HG03135 (cell line): ENCODE data around the gene RNF114.
"Not testable (repeated sequence)": the region's sequence is repeated elsewhere in the genome, so short reads cannot be mapped to it uniquely, and the experiment has no call there.

Source experiments
- ATAC-seq: cut with Tn5 transposase; IDR thresholded peaks from one replicate; pipeline ENCODE4 v1.9.1; 2021; ENCODE audit warnings: mild to moderate bottlenecking, moderate library complexity; ENCODE audit not compliant: unreplicated experiment

The RNF114 gene

DNA sequence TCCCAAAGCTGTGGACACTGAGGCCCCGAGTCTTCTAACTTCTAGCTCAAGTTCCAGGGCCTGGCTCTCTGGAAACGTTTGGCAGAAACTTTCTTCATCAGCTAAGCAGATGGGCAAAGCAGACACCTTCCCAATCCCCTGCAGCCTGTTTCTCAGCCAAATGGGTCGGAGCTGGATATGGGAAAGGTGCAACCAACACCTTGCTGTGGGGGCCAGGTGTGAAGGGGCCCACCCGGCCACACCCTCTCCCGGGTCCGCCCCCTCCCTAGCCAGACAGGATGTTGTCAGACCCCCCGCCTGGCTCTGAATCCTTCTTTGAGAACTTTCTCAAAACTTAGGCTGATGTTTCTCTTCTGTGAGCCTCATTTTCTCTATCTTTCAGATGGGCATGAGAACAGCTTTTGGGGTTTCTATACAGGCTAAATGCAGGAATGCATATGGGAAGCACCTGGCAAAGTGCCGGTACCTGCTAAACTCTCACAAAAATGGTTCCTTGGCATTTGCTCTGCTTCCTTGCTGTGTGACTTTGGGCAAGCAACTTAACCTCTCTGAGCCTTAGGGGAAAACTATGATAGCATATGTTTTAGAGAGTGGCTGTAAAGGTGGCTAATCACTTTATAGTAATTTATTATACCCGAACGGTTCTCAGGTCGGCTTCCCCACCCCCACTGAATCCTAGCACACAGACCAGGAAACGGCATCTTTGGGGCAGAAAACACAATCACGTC is 48.4 kb downstream of the RNF114 start:
- ATAC-seq, result no peak

DNA sequence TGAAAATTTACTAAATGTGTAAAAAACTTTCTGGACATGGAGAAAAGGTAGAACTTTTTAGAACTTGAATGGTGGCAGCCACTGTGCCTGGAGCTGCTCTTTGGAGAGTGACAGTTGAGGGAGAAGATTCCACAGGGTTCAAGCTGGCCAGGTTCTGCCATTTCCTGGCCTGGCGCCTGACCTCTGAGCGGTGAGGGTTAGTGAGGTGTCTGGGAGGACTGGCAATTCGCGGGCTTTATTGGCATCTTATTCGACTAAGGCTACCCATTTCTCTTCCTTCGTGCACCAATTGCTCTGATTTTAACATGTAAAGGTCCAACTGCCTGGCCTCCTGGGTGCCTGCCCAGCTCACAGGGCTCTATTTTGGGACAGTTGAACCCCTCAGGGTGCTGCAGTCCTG is 49.0 kb downstream of the RNF114 start:
- ATAC-seq, result no peak

DNA sequence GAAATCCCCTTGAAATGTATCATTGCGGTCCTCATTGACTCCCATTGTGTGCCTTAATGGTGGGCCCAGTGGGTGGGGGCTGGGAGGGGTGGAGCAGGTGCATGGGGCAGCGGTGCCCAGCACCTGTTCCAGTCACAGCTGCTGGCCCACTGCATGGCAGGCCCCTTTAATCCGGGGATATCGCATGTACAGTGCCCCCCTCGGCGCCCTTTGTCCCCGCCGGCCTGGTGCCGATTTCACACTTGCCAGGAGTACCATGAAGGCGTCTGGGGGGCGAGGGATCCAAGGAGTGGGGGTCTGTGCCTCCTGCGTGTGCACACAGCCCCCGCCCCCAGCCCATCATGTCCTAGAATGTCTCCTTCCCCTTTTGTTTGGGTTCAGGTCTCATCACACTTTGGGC is 49.4 kb downstream of the RNF114 start:
- no peak for ATAC-seq

DNA sequence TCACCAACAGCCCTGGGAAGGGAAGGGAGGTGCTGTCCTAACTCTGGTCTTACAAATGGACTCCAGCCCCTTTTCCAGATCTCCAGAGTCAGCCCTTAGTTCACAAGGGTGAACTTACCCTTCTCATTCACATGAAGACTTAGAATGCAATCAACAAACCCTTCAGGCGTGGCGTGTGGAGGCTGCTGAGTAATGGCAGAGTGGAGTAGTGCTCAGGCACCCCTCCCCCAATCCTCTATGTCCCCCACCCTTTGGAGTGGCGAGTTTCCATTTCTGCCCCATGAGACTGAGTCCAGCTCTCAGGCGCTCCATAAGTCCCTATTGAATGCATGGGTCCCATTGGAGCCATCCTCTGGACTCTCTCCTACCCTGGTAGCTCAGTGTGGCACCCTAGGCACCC is 49.9 kb downstream of the RNF114 start:
- no peak for ATAC-seq

DNA sequence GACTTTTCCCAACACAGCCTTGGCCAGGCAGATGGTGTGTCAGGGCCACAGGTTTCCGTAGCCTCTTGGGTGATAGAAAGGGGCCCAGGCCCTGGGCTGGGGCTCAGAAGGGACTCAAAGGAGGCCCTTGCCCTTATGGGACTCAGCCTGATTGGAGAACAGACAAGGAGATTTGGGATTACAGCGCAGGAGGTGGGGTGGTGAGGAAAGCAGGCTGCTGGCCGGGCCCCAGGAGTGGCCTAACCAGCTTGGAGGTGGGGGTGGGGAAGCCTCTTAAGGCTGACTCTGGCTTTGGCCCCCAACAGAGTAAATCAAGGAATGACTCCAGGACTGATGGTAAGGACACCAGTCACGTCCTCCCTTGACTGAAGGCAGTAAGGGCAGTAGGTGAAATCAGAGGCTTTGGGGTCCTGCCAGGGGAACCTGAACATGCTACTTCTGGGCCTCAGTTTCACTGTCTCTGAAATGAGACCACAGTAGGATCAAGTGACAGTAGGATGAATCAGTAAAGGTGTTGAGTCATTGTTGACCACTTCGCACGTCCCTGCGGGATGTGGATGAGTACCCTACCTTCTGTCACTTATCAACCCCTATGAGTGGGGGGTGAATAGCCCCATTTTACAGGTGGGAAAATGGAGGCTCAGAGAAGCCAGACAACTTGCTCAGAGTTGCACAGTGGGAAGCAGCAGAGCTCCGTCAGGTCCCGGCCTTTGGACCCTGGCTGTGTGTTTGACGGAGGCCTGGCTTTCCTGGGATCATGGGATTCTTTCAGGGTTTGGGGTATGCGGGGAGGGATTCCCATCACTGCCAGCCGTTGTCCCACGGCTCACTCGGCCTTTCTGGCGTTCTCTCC is 51.0 kb downstream of the RNF114 start:
- no peak for ATAC-seq

DNA sequence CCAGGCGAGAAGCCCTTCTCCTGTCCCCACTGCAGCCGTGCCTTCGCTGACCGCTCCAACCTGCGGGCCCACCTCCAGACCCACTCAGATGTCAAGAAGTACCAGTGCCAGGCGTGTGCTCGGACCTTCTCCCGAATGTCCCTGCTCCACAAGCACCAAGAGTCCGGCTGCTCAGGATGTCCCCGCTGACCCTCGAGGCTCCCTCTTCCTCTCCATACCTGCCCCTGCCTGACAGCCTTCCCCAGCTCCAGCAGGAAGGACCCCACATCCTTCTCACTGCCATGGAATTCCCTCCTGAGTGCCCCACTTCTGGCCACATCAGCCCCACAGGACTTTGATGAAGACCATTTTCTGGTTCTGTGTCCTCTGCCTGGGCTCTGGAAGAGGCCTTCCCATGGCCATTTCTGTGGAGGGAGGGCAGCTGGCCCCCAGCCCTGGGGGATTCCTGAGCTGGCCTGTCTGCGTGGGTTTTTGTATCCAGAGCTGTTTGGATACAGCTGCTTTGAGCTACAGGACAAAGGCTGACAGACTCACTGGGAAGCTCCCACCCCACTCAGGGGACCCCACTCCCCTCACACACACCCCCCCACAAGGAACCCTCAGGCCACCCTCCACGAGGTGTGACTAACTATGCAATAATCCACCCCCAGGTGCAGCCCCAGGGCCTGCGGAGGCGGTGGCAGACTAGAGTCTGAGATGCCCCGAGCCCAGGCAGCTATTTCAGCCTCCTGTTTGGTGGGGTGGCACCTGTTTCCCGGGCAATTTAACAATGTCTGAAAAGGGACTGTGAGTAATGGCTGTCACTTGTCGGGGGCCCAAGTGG is 51.9 kb downstream of the RNF114 start:
- no peak for ATAC-seq

DNA sequence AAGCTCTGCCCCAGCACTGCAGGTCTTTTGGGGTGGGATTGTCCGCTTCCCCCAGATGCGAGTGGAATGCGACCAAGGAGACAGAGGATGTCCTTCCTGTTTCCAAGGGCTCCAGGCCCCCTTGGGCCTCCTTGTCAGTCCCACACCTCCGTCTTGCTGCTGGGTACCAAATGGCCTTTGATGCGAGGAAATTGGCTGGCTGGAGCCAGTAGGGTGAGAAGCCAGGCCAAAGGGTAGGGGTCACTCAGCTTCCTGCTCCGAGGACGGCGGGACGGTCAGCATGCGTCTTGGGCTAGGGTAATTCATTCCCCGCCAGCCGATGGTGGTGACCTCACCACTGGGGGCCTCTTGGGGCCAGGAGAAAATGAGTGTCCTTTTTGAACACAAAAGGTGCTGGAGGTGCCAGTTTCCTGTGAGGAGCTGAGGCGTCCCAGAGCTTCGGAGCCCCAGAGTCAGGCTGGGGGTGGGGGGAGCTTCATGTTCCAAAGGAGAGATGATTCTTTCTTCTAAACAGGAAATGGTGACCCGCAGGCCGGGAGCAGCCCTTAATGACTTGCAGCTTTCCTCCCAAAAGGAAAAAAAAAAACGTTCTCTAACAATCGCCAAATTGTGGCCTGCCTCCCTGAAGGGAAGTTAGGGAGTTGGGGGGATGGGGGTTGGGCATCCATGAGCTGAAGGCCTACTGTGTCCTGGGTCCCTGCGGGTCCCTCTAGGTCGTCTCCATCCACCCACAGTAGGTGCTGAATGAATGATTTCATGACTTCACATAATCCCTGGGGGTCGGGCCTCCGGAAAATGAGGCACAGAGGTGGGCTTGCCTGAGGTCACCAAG is 53.3 kb downstream of the RNF114 start:
- ATAC-seq, result no peak

DNA sequence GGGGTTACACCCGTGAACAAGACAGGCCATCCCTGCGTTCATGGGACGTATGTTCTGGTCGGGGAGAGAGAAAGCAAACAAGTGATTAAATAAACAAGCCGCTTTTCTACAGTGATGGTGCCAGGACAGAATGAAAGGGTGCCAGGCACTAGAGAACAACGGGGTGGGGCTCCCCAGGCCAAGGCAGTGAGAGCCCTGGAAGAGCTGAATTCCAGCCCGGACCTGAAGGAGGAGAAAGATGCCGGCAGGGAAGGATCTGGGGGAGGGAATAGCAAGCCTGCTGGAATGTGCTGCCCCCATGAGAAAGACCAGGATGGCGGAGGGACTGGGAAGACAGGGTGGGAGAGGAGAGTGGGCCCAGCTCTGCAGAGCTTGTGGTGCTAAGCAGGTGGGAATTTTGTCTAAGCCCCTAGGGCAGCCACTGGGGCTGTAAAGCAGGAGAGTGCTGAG is 54.1 kb downstream of the RNF114 start:
- ATAC-seq, result no peak

DNA sequence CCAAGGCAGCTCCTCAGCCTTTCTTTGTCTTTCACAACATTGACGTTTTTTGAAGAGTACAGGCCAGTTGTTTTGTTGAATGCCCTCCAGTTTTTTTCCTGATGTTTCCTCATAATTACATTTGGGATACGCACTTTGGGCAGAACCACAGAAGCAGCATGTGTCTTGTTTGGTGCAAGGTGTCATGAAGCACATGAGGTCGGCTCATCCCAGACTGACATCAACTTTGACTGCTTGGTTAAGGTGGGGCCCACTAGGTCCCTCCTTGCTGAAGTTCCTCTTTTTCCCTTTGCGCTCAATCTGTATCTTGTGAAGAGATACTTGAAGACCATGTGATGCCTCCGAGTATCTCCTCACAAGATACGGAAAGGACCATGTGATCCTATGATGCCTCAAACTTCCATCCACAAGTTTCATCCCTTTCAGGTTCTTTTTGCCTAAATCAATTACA is 57.1 kb downstream of the RNF114 start:
- ATAC-seq, result no peak

DNA sequence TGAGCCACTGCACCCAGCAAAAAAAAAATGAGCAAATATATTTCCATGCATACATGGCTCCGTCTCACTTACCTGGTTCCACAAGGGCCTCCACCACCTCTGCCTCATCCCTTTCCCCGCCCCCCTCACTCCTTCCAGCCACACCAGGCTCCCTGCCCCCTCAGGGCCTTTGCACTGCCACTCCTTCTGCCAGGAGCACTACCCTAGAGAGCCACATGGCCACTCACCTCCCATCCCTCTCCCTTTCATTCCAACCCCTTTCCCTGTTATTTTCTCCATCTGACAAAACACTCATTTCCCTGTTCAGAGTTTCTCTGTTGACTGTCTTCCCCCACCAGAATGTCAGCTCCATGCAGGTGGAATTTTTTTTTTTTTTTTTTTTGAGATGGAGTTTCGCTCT is 59.4 kb downstream of the RNF114 start:
- ATAC-seq, result no peak

DNA sequence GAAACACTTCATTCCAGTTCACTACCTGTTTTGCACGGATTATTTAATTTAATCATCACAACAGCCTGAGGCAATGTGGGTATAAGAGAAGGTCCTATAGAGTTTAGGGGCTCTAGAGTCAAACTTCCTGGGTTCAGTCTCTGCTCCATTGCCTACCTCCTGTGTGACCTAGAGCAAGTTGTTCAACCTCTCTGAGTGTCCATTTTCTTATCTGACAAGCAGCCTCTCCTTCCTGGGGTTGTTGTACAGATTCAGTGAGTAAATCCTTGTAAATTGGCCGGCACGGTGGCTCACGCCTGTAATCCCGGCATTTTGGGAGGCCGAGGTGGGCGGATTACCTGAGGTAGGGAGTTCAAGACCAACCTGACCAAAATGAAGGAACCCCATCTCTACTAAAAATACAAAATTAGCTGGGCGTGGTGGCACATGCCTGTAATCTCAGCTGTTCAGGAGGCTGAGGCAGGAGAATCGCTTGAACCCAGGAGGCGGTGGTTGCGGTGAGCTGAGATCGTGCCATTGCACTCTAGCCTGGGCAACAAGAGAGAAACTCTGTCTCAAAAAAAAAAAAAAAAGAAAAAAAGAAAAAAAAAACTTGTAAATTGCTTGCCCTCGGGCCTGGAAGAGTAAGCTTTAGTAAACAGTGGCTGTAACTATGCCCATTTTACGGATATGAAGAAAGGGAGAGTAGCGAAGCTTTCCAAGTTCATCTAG is 62.4 kb downstream of the RNF114 start:
- not testable (repeated sequence) for ATAC-seq

DNA sequence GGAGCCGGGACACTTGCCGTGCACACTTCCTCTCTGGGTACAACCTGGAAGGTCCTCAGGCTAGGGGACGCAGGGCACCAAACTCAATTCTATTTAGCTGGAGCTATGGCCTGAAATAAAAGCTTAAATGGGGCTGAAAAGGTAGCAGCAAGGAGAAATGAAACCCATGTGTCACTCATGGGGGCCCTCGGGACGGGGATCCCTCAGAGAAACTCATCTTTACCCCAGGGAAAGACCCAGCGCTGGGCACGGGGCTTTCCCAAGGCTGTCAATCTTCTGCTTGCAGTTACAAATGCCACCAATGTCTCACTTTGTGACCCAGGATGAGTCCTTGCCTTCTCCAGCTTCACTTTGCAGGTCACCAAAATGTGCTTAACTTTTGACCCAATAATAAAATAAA is 63.1 kb downstream of the RNF114 start:
- no peak for ATAC-seq

DNA sequence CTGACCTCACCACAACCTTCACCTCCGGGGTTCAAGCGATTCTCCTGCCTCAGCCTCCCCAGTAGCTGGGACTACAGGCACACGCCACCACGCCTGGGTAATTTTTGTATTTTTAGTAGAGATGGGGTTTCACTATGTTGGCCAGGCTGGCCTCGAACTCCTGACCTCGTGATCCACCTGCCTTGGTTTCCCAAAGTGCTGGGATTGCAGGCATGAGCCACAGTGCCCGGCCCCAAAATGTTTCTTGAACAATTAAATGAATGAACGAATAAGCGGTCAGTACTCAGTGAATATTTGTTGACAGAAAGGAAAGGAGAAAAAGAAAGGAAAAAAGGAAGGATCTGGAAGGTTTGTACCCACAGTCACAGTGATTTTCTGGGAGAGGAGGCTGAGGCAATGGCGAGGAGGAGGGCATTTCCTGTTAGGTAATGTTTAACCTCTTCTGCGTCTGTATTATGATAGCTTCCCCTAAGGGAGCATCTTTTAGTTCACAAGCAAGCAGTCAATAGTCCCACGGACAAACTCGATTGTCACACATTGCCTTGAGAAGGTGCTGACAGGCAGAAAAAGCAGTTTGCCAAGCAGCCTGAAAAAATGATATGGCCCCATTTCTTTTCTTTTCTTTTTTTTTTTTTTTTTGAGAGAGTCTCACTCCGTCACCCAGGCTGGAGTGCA is 64.5 kb downstream of the RNF114 start:
- not testable (repeated sequence) for ATAC-seq

DNA sequence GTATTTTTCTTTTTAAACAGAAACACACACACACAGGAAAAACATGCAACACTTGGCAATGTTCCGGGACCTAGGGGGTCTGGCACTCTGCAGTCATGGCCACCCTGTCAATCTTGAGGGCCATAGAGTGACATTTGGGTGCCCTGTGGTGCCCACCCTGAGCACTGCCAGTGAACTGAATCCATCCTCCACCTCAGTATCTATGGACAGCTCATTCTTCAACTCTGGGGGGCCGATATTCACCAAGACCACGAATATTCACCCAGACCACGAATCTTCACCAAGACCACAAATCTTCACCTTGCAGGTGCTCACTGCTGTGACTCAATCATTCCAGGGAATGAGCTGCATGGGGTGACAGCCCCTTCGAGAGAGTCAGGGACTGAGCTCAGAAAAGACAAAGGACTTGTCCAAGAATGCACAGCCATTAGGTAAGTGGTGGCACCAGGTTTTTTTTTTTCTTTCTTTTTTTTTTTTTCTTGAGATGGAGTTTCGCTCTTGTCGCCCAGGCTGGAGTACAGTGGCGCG is 65.7 kb downstream of the RNF114 start:
- no peak for ATAC-seq

DNA sequence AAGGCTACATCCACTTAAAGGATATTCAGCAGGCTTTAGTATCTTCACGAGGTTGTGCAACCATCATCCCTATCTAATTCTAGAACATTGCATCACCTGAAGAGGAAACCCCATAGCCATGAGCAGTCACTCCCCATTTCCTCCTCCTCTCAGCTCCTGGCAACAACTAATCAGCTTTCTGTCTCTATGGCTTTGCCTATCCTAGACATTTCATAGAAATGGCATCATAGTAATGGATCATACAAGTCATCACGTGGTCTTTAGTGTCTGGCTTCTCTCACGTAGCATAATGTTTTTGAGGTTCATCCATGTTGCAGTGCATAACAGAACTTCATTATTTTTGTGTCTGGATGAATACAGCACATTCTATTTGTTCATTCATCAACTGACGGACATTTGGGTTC is 67.1 kb downstream of the RNF114 start:
- ATAC-seq, result no peak
